ENCODE results near the gene PNO1.
"Not testable (repeated sequence)": the region's sequence is repeated elsewhere in the genome, so short reads cannot be mapped to it uniquely, and the experiment has no call there.

The PNO1 gene

GRCh38 chr2:68157402-68158133 lies at the start of gene PNO1:
TSS of gene PNO1 (plus strand) at chr2:68157888. CDS start at chr2:68157935, 47 bp downstream.
- FAIRE-seq = no peak

- FAIRE-seq = no peak
These were observed 49.6 kb upstream of the PNO1 start for GRCh38 chr2:68108120-68108519.

GRCh38 chr2:68110102-68110501 lies 47.6 kb upstream of the PNO1 start:
- FAIRE-seq = no peak

DNA sequence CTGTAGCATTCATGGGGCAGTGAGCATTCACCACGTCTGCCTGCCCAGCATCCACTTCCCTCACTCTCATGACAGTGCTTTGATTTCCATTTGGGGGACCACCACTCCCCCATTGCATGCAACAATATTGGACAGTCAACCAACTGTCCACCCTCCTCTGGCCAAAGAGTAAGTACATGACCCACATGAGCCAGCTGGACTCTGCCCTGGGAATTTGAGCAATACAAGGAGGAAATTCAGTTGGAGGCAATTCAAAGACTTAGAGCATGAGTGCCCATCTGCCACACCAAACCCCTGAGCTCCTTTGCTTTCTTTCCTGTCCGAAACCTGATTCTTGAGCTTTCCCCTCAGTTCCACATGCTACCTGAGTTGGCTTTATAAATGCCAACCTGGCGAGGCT lies 41.7 kb upstream of the PNO1 start:
- no peak for FAIRE-seq

- not testable (repeated sequence) for FAIRE-seq
These were observed 39.8 kb upstream of the PNO1 start for GRCh38 chr2:68117922-68118321.

DNA sequence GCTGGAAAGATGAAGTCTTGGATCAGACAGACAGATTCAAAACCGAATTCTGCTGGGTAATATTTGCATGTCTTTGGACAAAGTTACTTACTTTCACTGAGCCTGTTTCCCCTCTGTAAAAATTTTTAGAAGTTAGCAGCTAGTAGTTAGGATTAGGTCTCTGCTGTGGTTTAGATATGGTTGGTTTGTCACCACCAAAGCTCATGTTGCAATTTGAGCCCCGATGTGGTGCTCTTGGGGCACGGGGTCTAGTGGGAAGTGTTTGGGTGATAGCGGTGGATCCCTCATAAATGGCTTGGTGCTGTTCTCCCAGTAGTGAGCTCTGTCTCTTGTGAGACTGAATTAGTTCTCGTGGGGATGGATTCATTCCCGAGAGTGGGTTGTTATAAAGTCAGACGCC lies 38.9 kb upstream of the PNO1 start:
- FAIRE-seq = no peak

- FAIRE-seq = no peak
These were observed 38.2 kb upstream of the PNO1 start for GRCh38 chr2:68119504-68119903.

DNA sequence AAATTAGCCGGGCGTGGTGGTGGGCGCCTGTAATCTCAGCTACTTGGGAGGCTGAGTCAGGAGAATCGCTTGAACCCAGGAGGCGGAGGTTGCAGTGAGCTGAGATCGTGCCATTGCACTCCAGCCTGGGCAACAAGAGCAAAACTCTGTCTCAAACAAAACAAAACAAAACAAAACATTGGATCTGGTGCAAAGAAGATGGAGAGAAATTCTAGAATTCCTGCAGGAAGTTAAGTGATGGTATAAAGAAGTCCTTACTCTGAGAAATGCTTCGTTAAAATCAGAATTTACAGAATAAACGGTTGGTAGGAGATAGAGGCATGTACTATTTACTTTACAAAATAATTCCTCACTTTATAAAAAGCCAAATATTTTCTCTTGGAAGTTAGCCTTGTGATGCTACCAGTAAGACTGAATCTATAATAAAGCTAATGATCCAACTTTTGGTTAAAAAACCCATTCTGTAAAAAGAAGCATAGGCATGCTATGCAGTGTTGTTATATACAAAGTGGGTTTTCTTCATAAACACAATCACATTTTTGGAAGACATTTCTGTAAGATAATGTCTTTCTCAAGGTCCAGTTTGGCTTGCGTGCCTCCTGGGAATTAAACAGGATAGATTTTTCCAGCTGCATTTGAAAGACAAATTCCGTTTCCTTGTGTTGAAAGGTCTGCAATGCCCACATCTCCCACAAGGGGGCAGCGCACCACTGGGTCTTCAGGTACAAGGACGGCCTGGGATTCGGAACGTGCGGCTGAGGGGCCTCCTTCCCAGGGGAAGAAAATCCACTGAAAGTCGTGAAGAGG lies 35.6 kb upstream of the PNO1 start:
- FAIRE-seq = no peak

GRCh38 chr2:68122680-68122964 lies 35.1 kb upstream of the PNO1 start:
- FAIRE-seq = no peak

DNA sequence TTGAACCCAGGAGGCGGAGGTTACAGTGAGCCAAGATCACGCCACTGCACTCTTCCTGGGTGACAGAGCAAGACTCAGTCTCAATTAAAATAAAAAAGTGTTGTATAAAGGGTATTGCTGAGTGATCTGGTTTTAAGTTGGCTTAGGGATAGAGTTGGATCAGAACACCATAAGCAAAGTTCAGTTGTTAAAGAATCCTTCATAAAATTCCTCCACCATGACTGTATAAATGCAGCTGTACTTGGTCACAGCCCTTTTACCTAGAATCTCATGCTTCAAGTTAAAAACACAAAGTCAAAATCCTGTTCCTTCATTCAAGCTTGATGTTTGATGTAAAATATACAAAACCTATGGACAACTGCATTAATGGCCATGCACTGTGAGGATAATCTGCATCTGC lies 33.4 kb upstream of the PNO1 start:
- FAIRE-seq = no peak

DNA sequence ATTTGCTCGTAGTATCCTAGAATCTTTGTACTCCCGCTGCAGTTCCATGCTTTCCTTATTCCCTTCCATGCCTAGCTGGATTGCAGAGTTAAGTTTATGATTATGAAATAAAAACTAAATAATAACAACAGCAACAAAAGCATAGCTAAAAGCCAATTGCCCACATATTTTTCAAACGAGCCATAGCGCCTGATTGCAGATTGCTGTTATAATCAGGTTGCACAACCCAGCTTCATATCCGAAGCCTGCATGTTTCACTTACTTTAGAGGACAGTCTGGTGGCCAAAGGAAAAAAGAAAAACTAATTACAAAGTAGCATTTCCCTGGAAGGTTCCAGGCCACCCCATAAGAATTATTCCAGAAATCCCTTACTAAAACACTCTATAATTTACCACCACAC lies 31.9 kb upstream of the PNO1 start:
- no peak for FAIRE-seq

GRCh38 chr2:68126561-68126960 lies 31.1 kb upstream of the PNO1 start:
- FAIRE-seq = no peak

- no peak for FAIRE-seq
These were observed 30.1 kb upstream of the PNO1 start for GRCh38 chr2:68127358-68128242.

- FAIRE-seq = no peak
These were observed 23.6 kb upstream of the PNO1 start for GRCh38 chr2:68134120-68134519.

DNA sequence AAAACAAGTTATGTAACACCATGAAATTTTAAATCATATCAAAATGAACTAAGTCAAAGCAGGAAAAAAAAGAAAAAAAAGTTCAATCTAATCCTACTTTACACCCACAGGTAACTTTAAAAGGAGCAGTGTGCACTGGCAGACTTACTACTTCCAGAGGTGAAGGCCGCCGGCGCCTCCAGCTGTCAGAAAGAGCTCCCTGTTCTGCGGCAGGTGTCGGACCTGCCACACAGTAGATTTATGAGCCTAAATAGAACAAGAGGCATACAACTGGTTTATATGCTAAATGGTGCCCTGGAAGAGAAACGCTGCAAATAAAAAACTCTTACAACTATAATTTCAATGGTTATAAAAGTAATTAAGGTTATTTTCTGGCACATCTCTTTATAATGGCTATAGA lies 23.1 kb upstream of the PNO1 start:
- no peak for FAIRE-seq

DNA sequence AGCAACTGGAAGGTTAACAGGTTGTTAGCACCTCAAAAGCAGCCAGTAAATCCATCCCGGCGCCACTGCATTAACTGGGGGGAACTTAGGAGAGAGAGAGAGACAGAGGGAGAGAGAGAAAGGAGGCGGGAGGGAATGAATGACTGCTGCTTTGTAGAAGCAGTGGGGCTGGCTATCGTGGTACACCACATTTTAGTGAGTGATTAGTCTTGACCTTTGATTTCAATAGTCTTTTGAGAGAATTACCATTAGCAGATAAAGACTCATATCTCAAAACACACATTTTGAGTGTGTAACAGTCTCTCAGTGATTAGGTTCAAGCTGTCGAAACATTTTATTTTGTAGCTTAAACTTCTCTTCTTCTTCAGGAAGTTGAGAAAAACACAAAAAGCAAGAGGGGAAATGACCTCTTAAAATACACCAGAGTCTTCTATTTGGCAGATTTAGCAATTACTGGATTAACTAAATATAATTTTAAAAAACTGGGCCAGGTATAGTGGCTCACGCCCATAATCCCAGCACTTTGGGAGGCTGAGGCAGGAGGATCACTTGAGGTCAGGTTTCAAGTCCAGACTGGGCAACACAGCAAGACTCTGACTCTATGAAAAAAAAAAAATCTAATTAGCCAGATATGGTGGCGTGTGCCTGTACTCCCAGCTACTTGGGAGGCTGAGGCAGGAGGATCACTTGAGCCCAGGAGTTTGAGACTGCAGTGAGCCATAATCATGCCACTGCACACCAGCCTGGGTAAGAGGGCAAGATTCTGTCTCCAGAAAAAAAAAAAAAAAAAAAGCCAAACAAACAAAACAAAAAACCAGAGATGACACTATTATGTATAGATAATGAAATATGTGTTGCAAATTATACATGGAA lies 22.0 kb upstream of the PNO1 start:
- no peak for FAIRE-seq

DNA sequence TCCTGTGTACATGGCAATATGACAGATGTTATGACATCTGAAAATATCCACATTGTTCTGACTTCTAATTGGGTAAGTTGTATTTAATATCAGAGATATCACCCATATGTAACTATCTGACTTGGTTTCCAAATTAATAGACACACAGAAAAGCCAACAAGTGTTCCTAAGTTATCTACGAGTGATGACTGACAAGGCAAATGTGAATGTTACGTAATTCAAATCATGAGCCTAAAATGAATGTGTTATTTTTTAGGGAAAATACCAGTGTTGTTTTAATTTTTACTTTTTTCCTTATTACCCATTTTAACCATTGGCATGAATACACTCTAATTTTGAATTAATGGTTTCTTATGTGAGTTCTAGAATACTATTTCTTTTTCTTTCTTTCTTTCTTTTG lies 15.8 kb upstream of the PNO1 start:
- FAIRE-seq = no peak

GRCh38 chr2:68151037-68151436 lies 6.7 kb upstream of the PNO1 start:
- no peak for FAIRE-seq

DNA sequence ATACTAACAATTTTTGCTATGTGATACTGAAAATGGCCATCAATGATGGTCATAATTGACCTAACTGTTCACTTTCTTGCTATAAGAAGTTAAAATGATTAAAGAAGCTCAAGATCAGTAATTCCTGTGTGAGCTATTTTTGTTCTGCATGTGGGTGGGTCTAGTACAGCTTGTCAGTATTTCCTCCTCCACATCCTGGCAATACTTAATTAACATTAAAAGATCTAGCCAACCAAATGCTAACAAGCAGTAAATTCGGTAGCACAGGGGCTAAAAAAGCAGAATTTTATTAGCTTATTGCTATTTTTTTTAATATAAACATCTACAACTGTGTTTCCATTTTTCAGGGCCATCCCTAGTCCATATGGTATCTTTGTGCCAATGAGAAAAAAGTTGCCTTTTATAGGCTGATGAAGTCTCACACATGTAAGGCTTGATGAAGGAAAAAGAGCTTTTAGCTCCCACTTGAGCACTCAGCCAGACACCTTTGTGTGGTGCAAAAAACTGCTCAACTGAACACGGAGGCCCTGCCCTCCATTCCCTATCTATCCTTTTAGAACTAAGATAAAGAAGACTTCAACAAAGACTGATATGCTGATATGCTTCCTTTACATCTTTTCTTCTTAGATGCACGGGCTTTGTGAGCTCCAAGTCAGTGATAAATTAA lies 4.9 kb upstream of the PNO1 start:
- no peak for FAIRE-seq

GRCh38 chr2:68155618-68156017 lies 2.1 kb upstream of the PNO1 start:
- FAIRE-seq = no peak

DNA sequence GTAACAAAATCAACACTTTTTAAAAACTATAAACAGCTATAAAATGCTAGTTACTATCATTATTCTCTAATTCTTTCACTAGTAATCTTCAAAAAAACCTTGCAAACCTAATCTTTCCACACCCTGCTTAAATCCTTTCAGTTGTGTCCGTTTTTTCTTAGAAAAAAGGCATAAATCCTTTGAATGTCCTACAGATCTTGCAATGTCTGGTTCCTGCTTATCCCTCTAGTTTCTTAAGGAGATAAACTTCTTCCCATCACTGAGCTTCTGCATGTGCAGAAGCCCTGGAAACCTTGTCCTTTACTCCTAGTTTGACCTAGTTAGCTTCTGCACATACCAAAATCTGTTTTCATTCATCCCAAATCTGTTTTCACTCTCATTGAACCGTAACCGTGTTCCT lies 1.3 kb upstream of the PNO1 start:
- no peak for FAIRE-seq

DNA sequence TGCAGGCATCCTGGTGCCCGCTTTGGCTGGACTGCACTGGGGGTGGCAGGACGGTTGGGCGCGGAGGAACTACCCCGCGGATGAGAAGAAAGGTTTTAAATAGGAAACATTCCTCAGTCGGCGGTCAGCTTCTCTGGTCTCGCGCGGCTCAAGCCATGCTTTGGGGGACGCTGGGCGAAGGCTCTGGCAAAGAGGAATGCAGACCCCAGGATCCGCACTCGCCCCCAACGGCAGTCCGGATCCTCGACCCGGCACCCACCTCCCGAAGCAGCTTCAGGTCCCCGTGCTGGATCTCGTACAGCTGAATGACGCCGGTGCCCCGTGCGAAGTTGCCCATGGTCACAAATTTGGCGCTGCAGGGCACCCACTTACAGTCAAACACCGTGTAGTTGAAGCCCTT lies 686 bp upstream of the PNO1 start:
- FAIRE-seq = no peak

Data from colon (tissue), 2 donors.